OCI-LY1 (cell line): Measurements from ENCODE around the gene CNTN3.

Experiments
- H2AFZ ChIP-seq: fragments of 200-600 bp; sonication (generic), shearing (Covaris generic); 2 replicates; pipeline ENCODE4 v1.6.0; 2014; ENCODE audit warnings: antibody characterized with exemption, mild to moderate bottlenecking, low read length
- H3F3A ChIP-seq: fragments of 200-600 bp; sonication (generic), shearing (Covaris generic); 2 replicates; pipeline ENCODE4 v1.6.0; 2014; ENCODE audit warnings: mild to moderate bottlenecking, antibody characterized with exemption, low read length, moderate library complexity; ENCODE audit not compliant: insufficient read depth
- H3K27ac ChIP-seq: fragments of 200-600 bp; sonication (generic); 2 replicates; pipeline ENCODE4 v1.5.1; 2014; ENCODE audit warnings: low read length, mixed run types, mild to moderate bottlenecking, low read depth; ENCODE audit not compliant: poor library complexity, severe bottlenecking
- H3K27me3 ChIP-seq: fragments of 200-600 bp; sonication (generic); 2 replicates; pipeline ENCODE4 v1.6.0; 2014; ENCODE audit warnings: antibody characterized with exemption, mild to moderate bottlenecking, low read length, moderate library complexity; ENCODE audit not compliant: insufficient read depth
- H3K36me3 ChIP-seq: fragments of 200-600 bp; sonication (generic); 2 replicates; pipeline ENCODE4 v1.6.1; 2014; ENCODE audit warnings: mild to moderate bottlenecking, antibody characterized with exemption, low read length, moderate library complexity, mixed read lengths; ENCODE audit not compliant: insufficient read depth
- H3K4me1 ChIP-seq: fragments of 200-600 bp; sonication (generic); 2 replicates; pipeline ENCODE4 v1.5.1; 2014; ENCODE audit warnings: mild to moderate bottlenecking, low read length, moderate library complexity; ENCODE audit not compliant: insufficient read depth, severe bottlenecking
- H3K4me2 ChIP-seq: fragments of 200-600 bp; sonication (generic), shearing (Covaris generic); 2 replicates; pipeline ENCODE4 v1.6.1; 2014; ENCODE audit warnings: low read length
- H3K4me3 ChIP-seq: fragments of 200-600 bp; sonication (generic); 2 replicates; pipeline ENCODE4 v1.5.1; 2014; ENCODE audit warnings: low read length, low read depth, mild to moderate bottlenecking, mixed read lengths; ENCODE audit not compliant: poor library complexity, severe bottlenecking
- H3K79me2 ChIP-seq: fragments of 200-600 bp; shearing (Covaris generic); 2 replicates; pipeline ENCODE4 v1.6.1; 2016; ENCODE audit warnings: mixed run types, low read length, mixed read lengths; ENCODE audit not compliant: insufficient read depth
- H3K9ac ChIP-seq: fragments of 200-600 bp; sonication (generic), shearing (Covaris generic); 2 replicates; pipeline ENCODE4 v1.6.1; 2014; ENCODE audit warnings: mild to moderate bottlenecking, low read length, mixed read lengths
- H3K9me2 ChIP-seq: fragments of 200-600 bp; sonication (generic), shearing (Covaris generic); 2 replicates; pipeline ENCODE4 v1.6.1; 2014; ENCODE audit warnings: low read depth, mild to moderate bottlenecking, low read length, mixed read lengths
- H3K9me3 ChIP-seq: fragments of 200-600 bp; shearing (Covaris generic); 2 replicates; pipeline ENCODE4 v1.6.1; 2014; ENCODE audit warnings: low read length, mixed read lengths
- H4K20me1 ChIP-seq: fragments of 200-600 bp; sonication (generic), shearing (Covaris generic); 2 replicates; pipeline ENCODE4 v1.6.0; 2016; ENCODE audit warnings: mild to moderate bottlenecking, low read length; ENCODE audit not compliant: insufficient read depth
- CTCF ChIP-seq: fragments of 200-600 bp; sonication (generic), shearing (Covaris generic); IDR thresholded peaks from 2 replicates; pipeline ENCODE4 v1.5.1; 2017; ENCODE audit warnings: mild to moderate bottlenecking, antibody characterized with exemption, low read length, moderate library complexity, mixed read lengths
- EZH2 ChIP-seq: fragments of 200-600 bp; sonication (generic), shearing (Covaris generic); IDR thresholded peaks from 2 replicates; pipeline ENCODE4 v1.8.0; 2017; ENCODE audit warnings: borderline replicate concordance, mixed run types, mild to moderate bottlenecking, antibody characterized with exemption, low read length, moderate library complexity, mixed read lengths

The CNTN3 gene

GRCh38 chr3:74646094-74646493 is 31.6 kb upstream of the CNTN3 start:
- Histone ChIP-seq H3K9me2 (no peaks in the 10 kb centered on the region), H3K4me3 (no peak overlapping the region), H3K79me2 (no peaks in the 10 kb centered on the region), H3F3A (no peaks in the 10 kb centered on the region), H3K27me3 (no peaks in the 10 kb centered on the region), H3K4me2 (no peak overlapping the region), H4K20me1 (no peaks in the 10 kb centered on the region), H3K9ac (no peak overlapping the region), H3K36me3 (no peaks in the 10 kb centered on the region), H2AFZ (no peak overlapping the region), H3K4me1 (no peaks in the 10 kb centered on the region), H3K9me3 (no peaks in the 10 kb centered on the region), H3K27ac (no peak overlapping the region)
- no peak for TF ChIP-seq CTCF
- TF ChIP-seq EZH2, result no peak

GRCh38 chr3:74643636-74644035 is 29.2 kb upstream of the CNTN3 start:
- Histone ChIP-seq H3K27ac (no peak overlapping the region), H3K9me2 (no peaks in the 10 kb centered on the region), H3K79me2 (no peaks in the 10 kb centered on the region), H4K20me1 (no peaks in the 10 kb centered on the region), H3K9me3 (no peaks in the 10 kb centered on the region), H3K9ac (no peak overlapping the region), H3F3A (no peaks in the 10 kb centered on the region), H3K27me3 (no peaks in the 10 kb centered on the region), H3K4me2 (no peak overlapping the region), H3K4me3 (no peak overlapping the region), H3K4me1 (no peaks in the 10 kb centered on the region), H3K36me3 (no peaks in the 10 kb centered on the region), H2AFZ (no peak overlapping the region)
- TF ChIP-seq EZH2, result no peak
- no peak for TF ChIP-seq CTCF

- H3K4me2 ChIP-seq, result no peak overlapping the region
- no peaks in the 10 kb centered on the region for H3K9me3 ChIP-seq
- H3K79me2 ChIP-seq, result no peaks in the 10 kb centered on the region
- no peak overlapping the region for H2AFZ ChIP-seq
- H3K27ac ChIP-seq, result no peak overlapping the region
- H4K20me1 ChIP-seq, result no peaks in the 10 kb centered on the region
- no peak overlapping the region for H3K4me3 ChIP-seq
- no peaks in the 10 kb centered on the region for H3K9me2 ChIP-seq
- no peaks in the 10 kb centered on the region for H3K27me3 ChIP-seq
- H3K9ac ChIP-seq, result no peak overlapping the region
- no peaks in the 10 kb centered on the region for H3K36me3 ChIP-seq
- TF ChIP-seq EZH2, result no peak
- no peak for TF ChIP-seq CTCF
- H3K4me1 ChIP-seq, result no peaks in the 10 kb centered on the region
- no peaks in the 10 kb centered on the region for H3F3A ChIP-seq
Measured at GRCh38 chr3:74642876-74643275, 28.4 kb upstream of the CNTN3 start.
